GM12872 (cell line): ENCODE data around the gene CHD5.

ENCODE experiments used
- CTCF ChIP-seq: IDR thresholded peaks from 3 replicates; pipeline ENCODE4 v1.5.1; 2011; ENCODE audit warnings: low read depth, mild to moderate bottlenecking, low read length, moderate library complexity; ENCODE audit not compliant: insufficient read depth

The CHD5 gene

GRCh38 chr1:6163191-6163972 is 16.7 kb downstream of the CHD5 start:
- no peak for TF ChIP-seq CTCF

GRCh38 chr1:6162773-6163172 is 17.3 kb downstream of the CHD5 start:
- TF ChIP-seq CTCF, result peak; percentile 27; the same call in 2 of the 3 replicates

GRCh38 chr1:6162341-6162740 is 17.8 kb downstream of the CHD5 start:
- no peak for TF ChIP-seq CTCF

GRCh38 chr1:6158181-6158580 is 21.9 kb downstream of the CHD5 start:
- TF ChIP-seq CTCF, result no peak

GRCh38 chr1:6157528-6158174 is 22.5 kb downstream of the CHD5 start:
- TF ChIP-seq CTCF, result no peak

- no peak for TF ChIP-seq CTCF
Observed at GRCh38 chr1:6157132-6157527, 23.0 kb downstream of the CHD5 start.

- TF ChIP-seq CTCF, result no peak
Observed at GRCh38 chr1:6154525-6155319, 25.4 kb downstream of the CHD5 start.
